Stimulated activated naive CD4-positive, alpha-beta T cell (primary cell): ENCODE measurements around the gene TMEM151A.
"Not testable (repeated sequence)": the region's sequence is repeated elsewhere in the genome, so short reads cannot be mapped to it uniquely, and the experiment has no call there.

Experiments used
- DNase-seq, 6 experiments: peaks; one replicate each; lab custom pipeline; 2025; lab: John Stamatoyannopoulos, UW

TMEM151A gene

DNA sequence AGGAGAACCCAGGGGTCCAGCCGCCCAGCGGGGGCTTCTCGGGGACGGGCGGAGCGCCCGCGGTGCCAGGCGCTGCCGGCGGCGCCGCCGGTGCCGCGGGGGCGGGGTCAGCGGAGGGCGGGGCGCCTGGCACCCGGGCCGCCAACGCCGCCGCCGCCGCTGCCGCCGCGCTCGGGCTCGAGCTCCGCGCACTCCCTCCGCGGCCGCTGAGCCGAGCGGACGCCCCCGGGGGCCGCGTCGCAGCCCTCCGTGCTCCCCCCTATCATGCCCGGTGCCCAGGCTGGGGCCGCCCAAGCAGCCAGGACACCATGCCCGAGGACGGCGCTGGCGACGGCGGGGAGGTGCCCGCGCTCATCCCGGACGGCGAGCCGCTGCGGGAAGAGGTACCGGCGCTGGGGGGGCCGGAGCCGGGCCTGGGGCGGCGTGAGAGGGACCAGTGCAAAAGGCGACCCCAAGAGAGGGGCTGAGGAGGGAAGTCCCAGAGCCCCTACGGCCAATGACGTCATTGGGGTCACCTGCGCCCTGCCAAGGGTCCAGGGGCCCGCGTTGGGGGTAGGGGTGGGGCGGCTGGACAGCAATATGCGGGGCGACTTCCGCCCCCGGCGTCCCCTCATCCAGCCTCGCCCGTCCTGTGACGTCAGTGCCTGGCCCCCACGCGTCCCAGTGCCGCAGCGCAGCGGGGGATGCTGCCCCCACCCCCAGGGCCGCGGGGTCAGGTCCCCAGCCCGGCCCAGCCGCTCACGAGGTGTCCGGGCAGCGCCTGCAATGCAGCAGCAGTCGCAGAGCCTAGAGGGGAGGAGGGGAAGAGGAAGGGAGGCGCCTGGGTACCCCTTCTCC is at the start of gene TMEM151A:
Gene TMEM151A, plus strand, starts transcription at position 189 of the 837 bp plus-strand sequence. Its CDS starts 120 bp downstream, at position 309.
- DNase-seq: no peak

DNA sequence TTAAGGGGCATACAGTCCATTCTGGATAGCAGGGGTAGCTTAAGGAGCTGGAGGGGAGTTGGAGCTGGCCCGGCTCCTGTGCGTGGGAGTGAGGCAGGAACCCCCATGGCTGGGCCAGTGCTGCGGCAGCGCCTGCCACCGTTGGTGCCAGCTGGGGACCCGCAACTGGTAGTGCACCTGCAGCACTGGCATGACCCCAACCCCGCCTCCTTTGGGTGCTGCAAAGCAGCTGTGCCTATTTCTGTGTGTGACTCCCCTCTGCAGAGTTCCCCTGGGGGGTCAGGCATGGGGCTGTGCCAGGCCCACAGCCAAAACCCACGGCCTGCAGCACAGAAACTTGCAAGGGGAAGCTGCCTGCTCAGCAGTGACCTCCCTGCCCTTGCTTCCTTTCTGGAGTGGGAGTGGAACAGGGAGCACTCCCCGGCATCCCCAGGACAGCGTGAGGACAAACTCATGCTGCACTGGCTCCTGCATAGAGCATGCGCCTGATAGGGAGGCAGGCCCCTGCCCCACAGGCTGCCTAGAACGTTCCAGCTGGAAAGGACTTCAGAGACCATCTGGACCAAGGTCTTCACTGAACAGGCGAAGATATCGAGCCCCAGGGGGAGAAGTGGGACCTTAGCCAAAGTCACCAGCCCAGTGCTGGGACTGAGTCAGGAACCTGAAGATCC is 49.5 kb upstream of the TMEM151A start:
- DNase-seq: no peak

DNA sequence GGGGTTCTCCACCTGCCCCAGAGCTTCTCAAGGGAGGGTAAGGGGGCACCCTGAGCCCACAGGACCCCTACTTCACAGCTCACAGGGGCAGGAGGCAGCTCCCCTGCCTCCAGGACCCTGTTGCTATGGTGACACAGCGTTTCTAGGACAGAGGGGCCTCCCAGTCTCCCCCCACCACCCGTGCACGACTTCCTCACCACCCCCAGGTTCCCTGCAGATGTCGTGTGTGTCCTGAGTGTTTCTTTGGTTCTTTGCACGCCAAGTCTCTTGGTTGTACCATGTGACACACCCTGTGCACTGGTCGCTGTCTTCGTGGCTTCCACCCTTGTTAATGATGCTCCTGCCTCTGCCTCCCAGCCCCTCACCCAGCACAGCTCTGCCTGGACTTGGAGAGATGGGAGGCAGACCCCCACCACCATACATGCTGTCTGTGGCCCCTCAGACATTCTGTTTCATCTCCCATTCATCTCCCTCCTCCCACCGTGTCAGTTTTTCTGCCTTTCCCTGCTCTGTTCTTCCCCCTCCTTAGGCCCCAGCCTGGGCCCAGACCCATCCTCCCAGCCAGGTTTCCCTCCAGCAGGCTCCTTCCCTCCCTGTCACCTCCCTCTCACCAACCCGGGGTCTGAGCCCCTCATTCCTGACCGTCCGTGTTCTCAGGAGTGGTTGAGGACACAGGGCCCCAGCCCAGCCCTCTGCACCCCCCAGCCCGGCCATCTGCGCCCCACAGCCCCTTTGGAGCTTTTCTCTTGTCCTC is 47.7 kb upstream of the TMEM151A start:
- no peak for DNase-seq

DNA sequence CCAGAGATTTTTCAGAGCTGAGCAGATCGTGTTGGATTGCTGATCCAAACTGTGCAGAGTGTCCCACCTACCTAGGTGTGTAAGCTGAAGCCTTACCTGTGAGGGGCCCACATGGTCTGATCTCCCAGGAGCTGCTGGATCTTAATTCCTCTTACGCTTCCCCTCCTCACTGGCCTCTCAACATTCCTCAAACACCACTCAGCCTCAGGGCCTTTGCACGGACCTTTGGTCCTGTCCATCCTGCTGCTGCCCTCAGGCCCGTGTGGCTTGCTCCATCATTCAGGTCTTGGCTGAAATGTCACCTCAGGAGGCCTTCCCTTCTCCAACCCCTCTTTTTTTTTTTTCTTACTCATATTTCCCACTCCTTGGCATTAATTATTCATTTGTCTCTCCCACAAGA is 44.4 kb upstream of the TMEM151A start:
- DNase-seq: no peak

DNA sequence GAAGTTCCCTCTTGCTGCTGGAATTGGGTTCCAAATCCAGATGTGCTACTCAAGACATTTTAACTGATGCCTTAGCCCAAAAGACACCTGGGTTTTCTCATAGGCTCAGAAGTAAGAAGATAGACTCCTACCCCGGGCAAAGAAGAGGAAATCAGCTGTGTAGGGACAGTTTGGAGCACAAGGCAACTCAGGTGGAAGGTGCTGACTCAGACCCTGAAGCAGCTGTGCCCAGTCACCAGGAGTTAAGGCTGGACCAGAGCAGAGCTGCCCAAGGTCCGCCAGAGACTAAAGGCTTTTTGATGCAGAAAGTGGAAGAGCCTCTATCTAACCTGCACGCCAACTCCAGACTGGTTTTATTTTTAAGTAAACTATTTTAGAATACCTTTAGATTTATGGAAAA is 43.9 kb upstream of the TMEM151A start:
- DNase-seq: no peak

DNA sequence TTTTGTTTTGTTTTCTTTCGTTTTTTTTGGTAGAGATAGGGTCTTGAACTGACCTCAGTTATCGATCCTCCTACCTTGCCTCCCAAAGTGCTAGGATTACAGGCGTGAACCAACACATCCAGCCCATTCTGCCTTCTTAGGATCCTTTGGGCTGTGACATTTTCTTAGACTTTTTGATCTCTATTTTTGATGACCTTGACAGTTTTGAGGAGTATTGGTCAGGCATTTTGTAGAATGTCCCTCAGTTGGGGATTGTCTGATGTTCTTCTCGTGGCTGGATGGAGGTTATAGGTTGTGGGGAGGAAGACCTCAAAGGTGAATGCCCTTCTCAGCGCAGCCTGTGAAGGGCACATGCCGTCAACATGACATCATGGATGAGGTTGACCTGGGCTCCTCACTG is 42.8 kb upstream of the TMEM151A start:
- no peak for DNase-seq

DNA sequence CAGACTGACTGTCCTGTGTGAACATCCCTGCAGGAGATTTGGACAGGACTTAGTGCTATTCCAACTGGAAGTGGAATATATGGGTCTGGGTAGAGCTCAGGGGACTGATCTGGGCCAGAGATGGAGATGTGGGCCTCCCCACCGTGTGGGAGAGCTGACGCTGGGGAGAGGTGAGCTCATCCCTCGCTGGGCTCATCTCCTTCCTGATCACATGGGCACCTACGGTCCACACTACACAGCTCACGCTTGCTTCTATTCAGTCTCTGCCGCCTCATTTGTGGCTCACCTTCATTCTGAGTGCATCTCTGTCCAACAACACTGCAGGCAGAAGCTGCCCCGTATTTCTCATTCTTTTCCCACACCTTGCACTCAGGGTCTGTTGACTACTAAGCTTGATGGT is 39.9 kb upstream of the TMEM151A start:
- DNase-seq: no peak

DNA sequence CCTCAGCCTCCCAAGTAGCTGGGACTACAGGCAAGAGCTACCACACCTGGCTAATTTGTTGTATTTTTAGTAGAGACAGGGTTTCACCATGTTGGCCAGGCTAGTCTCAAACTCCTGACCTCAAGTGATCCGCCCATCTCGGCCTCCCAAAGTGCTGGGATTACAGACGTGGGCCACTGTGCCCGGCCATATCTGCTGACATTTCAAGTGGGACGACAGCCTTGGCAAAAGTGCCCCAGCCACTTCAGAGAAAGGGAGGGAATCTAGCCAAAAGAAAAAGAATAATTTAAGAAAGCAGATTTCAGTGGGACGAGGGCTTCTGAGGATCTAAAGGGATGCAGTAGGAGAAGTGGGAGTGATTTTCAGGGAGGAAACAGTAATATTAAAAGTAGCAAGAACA is 38.6 kb upstream of the TMEM151A start:
- DNase-seq: not testable (repeated sequence)

DNA sequence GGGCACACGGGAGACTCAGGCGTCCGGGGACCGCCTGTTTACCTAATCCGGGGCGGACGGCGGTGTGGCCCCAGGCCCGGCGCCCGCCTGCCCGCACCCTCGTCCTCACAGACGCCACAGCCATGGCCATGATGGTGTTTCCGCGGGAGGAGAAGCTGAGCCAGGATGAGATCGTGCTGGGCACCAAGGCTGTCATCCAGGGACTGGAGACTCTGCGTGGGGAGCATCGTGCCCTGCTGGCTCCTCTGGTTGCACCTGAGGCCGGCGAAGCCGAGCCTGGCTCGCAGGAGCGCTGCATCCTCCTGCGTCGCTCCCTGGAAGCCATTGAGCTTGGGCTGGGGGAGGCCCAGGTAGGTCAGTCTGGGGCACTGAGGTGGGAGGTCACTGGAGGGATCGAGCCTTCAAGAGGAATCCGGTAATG is 33.2 kb upstream of the TMEM151A start:
- no peak for DNase-seq

DNA sequence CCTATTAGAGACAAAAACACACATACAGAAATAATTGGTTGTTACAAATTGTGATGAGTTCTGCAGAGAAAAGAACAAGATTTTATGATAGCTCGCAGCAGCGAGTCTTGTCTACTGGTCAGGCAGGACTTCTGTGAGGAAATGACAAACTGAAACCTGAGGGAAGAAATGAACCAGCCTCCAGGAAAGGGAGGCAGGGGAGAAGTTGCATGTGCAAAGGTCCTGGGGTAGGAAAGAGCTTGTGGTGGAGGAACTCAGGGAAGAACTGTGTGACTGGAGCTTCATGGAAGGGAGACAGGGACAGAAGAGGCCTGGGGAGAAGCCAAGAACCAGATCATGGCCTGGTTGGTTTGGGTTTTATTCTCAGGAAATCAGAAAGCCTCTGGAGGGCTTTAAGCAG is 32.5 kb upstream of the TMEM151A start:
- DNase-seq: no peak

DNA sequence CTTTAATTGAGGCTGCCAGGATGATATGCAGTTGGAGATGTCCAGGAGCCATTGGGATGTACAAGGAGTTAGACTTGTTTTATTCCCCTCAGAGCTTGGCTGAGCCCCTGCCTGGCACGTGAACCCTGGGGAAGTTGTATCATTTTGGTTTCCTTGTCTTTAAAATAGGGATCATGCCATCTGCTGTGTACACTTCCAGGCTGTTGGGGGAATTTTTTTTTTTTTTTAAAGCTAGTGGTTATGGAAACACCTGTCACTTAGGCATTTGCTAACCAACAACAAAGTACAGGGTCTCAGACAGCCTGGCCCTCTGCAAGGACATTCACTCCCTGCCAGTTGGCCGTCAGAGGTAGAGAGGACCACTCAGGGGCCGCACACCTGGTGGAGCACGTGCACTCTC is 31.7 kb upstream of the TMEM151A start:
- DNase-seq: no peak

DNA sequence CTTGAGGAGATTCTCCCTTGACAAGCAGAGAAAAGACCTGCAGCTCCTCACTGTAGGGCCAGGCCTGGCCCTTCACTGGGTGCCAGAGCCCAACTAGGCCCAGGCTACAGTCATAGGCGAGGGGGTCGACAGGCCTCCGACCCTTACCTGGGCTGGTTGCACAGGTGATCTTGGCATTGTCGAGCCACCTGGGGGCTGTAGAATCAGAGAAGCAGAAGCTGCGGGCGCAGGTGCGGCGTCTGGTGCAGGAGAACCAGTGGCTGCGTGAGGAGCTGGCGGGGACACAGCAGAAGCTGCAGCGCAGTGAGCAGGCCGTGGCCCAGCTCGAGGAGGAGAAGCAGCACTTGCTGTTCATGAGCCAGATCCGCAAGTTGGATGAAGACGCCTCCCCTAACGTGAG is 30.1 kb upstream of the TMEM151A start:
- DNase-seq: no peak

DNA sequence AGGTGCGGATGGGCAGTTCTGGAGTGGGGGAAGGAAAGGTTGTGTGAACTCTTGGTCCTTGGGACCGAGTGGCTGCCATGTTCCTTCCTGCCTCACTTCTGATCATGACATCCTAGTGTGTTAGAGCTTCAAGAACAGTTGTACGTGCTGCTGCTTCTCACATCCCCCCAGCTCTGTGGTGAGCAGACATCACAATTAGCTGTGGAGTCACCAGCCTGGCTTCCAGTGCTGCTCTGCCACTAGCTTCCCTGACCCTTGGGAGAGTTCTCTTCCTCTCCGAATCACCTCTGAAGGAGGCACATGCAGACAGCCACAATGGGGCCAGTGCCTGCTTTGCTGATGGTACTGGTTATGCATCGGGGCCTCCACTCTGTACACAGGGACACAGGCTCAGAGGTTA is 29.5 kb upstream of the TMEM151A start:
- DNase-seq: no peak

DNA sequence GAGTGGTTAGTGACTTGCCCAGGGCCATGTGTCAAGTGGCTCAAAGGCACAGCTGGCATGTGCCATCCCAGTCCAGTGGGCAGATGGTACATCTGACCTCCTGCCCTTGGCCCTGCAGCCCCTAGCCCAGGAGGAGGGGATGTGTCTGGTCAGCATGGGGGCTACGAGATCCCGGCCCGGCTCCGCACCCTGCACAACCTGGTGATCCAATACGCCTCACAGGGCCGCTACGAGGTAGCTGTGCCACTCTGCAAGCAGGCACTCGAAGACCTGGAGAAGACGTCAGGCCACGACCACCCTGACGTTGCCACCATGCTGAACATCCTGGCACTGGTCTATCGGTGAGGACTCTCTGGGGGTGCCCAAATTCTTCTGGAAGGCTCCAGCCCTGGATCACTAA is 29.0 kb upstream of the TMEM151A start:
- no peak for DNase-seq

DNA sequence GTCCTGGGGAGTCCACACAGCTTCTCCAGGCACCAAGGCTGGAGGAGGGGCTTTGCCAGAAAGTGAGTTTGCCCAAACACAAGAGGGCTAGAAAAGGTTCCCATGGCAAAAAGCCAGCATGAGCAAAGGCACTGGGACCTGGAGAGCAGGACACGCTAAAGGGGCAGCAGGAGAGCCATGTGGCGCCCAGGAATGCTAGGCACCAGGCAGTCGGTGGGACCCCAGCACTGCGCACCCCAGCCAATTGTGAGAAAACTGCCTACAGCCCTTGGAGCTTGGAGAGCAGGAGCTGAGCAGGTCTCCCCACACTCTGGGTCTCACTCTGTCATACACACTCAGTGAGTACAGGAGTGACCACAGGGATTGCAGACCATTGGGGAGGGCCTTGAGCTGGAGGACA is 28.5 kb upstream of the TMEM151A start:
- DNase-seq: no peak

DNA sequence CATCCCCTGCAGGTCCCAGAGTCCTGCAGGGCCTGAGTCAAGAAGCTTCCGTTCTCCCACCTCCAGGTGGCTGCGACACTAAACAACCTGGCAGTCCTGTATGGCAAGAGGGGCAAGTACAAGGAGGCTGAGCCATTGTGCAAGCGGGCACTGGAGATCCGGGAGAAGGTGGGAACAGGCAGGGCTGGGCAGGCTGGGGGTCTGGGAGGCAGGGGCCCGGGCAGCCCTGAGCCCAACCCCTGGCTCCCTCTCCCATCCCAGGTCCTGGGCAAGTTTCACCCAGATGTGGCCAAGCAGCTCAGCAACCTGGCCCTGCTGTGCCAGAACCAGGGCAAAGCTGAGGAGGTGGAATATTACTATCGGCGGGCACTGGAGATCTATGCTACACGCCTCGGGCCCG is 27.9 kb upstream of the TMEM151A start:
- no peak for DNase-seq

DNA sequence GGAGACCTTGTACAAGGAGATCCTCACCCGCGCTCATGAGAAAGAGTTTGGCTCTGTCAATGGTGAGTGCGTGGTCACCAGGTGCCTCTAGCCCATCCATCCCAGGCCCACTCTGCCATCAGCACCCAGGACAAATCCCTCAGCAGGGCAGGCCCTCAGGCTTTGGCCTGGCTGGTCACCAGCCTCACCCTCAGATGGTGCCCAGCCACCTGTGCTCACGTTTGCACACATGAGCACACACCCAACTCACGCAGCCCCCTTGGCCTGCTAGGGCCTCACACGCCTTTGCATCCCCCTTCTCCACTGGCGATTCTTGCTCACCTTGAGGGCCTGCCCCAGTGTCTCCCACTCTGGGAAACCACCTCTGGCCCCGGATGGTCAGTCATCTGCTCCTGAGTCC is 27.3 kb upstream of the TMEM151A start:
- DNase-seq: no peak

DNA sequence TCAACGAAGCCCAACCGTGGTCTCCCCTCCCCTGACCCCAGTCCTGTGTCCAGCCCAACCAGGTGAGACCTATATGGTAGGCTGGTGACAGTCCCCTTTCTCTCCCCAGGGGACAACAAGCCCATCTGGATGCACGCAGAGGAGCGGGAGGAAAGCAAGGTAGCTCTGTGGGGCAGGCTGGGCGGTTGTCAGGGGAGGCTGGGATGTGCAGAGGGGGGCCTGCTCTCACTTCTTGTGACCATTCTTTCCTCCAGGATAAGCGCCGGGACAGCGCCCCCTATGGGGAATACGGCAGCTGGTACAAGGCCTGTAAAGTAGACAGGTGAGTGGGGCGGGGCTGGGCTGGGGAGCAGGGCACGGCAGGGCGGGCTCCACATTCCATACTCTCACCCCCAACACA is 26.8 kb upstream of the TMEM151A start:
- DNase-seq: peak in 2 of 6 experiments; percentile 8 to 10

DNA sequence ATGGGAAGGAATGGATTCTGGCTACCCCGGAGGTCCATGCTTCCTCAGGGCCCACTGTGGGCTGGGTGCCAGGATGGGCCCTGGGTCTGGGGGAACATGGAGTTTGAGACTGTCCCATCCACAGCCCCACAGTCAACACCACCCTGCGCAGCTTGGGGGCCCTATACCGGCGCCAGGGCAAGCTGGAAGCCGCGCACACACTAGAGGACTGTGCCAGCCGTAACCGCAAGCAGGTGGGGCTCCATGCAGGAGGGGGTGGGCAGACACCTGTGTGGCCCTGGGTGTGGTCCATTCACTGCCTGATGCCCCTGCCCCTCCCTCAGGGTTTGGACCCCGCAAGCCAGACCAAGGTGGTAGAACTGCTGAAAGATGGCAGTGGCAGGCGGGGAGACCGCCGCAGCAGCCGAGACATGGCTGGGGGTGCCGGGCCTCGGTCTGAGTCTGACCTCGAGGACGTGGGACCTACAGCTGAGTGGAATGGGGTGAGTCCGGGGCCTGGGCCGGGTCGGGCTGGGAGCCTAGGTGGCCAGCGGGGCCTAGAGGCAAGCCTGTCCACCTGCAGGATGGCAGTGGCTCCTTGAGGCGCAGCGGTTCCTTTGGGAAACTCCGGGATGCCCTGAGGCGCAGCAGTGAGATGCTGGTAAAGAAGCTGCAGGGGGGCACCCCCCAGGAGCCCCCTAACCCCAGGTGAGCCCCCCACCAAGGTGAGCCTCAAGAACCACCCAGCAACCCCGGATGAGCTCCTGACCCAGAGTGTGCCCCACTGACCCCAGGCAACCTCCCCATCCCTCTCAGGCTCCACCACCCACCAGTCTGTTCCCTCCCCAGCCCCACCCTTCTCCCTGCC is 25.9 kb upstream of the TMEM151A start:
- DNase-seq: no peak

DNA sequence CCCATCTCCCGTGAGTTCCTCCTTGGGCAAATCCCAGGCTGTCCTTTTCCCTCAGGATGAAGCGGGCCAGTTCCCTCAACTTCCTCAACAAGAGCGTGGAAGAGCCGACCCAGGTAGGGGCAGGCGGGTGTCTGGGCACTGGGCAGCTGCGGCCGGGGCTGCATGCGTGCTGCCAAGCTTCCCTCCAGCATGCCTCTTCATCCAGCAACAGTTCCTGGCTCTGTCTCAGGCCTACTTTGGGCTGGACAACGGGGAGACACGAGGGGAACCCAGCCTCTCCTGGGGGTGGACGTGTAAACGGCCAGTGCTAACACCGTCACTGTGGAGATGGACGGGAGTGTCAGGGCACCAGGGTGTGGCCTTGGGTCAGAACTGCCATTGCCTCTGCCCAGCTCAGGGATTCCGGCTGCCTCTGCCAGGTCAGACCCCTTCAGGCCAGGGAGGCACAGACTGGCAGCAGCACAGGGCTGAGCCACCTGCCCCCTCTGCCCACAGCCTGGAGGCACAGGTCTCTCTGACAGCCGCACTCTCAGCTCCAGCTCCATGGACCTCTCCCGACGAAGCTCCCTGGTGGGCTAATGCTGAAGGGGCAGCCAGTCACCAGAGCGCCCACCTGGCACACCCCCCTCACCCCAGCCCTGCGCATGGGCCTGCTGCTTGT is 25.2 kb upstream of the TMEM151A start:
- DNase-seq: no peak

DNA sequence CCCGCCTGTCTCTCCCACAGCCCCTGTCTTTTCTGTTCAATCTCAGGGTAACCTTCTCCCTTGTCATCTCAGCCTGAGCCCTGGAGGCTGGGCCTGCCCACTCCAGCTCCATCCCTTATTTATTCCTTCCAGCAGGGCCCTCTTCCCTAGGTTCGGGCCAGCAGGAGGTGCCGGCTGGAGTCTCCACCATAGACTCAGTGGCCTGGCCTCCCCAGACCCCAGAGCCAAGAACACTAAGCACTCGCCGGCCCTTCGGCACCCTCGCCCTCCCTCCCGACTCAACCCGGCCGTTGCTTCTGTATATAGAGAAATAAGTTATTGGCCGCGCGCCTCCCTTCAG is 24.7 kb upstream of the TMEM151A start:
- DNase-seq: no peak
